ENCODE data around the gene SUPT3H. TPM values are rescaled to one million over a fixed set of nuclear protein-coding genes. Genes with fewer than 3 reads are reported as not detected.
A peak's percentile ranks its signal among the peaks of the same experiment; 100 is the strongest.

The SUPT3H gene
- total and polyA plus RNA-seq, 2 of the 13 experiments (the other 11 are each of a cell fraction or from before 2014, with no cell fraction given), result 11.9 to 36.1 TPM

- no peak for TF ChIP-seq PRDM4 (CRISPR knock-in tag; IDR thresholded peaks at IDR 0.05; ENCODE audit: borderline replicate concordance)
- no peak for TF ChIP-seq PPARG (CRISPR knock-in tag; conservative IDR thresholded peaks at IDR 0.05)
- no peak for TF ChIP-seq MXD3 (CRISPR knock-in tag; IDR thresholded peaks at IDR 0.05)
- TF ChIP-seq ZNF891 (CRISPR knock-in tag; IDR thresholded peaks at IDR 0.05), result no peak
- no peak for TF ChIP-seq ZNF44 (CRISPR knock-in tag; IDR thresholded peaks at IDR 0.05)
- TF ChIP-seq ZNF205 (CRISPR knock-in tag; IDR thresholded peaks at IDR 0.05), result no peak
- TF ChIP-seq ZNF775 (CRISPR knock-in tag; IDR thresholded peaks at IDR 0.05; ENCODE audit: borderline replicate concordance), result no peak
- no peak for TF ChIP-seq ZNF557 (CRISPR knock-in tag; IDR thresholded peaks at IDR 0.05)
- no peak for TF ChIP-seq HNRNPL (IDR thresholded peaks at IDR 0.05; ENCODE audit: low read depth, low read length)
- peak; percentile 25; the same call in 1 of the 2 replicates for TF ChIP-seq RXRB (CRISPR knock-in tag; IDR thresholded peaks at IDR 0.05; ENCODE audit: borderline replicate concordance)
- TF ChIP-seq CENPBD1 (CRISPR knock-in tag; IDR thresholded peaks at IDR 0.05; ENCODE audit: borderline replicate concordance, low read depth), result no peak
- no peak for TF ChIP-seq ZSCAN9 (CRISPR knock-in tag; IDR thresholded peaks at IDR 0.05; ENCODE audit: borderline replicate concordance)
- TF ChIP-seq, protein P1, sequence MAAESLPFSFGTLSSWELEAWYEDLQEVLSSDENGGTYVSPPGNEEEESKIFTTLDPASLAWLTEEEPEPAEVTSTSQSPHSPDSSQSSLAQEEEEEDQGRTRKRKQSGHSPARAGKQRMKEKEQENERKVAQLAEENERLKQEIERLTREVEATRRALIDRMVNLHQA (CRISPR knock-in tag; IDR thresholded peaks at IDR 0.05), result no peak
- TF ChIP-seq ISL2 (CRISPR knock-in tag; IDR thresholded peaks at IDR 0.05), result no peak
- no peak for TF ChIP-seq ZNF282 (IDR thresholded peaks at IDR 0.05; ENCODE audit: partially characterized antibody)
- TF ChIP-seq, protein P2, sequence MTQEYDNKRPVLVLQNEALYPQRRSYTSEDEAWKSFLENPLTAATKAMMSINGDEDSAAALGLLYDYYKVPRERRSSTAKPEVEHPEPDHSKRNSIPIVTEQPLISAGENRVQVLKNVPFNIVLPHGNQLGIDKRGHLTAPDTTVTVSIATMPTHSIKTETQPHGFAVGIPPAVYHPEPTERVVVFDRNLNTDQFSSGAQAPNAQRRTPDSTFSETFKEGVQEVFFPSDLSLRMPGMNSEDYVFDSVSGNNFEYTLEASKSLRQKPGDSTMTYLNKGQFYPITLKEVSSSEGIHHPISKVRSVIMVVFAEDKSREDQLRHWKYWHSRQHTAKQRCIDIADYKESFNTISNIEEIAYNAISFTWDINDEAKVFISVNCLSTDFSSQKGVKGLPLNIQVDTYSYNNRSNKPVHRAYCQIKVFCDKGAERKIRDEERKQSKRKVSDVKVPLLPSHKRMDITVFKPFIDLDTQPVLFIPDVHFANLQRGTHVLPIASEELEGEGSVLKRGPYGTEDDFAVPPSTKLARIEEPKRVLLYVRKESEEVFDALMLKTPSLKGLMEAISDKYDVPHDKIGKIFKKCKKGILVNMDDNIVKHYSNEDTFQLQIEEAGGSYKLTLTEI (CRISPR knock-in tag; conservative IDR thresholded peaks at IDR 0.05), result no peak
- no peak for TF ChIP-seq ZNF232 (CRISPR knock-in tag; IDR thresholded peaks at IDR 0.05; ENCODE audit: borderline replicate concordance)
- TF ChIP-seq, protein P3, sequence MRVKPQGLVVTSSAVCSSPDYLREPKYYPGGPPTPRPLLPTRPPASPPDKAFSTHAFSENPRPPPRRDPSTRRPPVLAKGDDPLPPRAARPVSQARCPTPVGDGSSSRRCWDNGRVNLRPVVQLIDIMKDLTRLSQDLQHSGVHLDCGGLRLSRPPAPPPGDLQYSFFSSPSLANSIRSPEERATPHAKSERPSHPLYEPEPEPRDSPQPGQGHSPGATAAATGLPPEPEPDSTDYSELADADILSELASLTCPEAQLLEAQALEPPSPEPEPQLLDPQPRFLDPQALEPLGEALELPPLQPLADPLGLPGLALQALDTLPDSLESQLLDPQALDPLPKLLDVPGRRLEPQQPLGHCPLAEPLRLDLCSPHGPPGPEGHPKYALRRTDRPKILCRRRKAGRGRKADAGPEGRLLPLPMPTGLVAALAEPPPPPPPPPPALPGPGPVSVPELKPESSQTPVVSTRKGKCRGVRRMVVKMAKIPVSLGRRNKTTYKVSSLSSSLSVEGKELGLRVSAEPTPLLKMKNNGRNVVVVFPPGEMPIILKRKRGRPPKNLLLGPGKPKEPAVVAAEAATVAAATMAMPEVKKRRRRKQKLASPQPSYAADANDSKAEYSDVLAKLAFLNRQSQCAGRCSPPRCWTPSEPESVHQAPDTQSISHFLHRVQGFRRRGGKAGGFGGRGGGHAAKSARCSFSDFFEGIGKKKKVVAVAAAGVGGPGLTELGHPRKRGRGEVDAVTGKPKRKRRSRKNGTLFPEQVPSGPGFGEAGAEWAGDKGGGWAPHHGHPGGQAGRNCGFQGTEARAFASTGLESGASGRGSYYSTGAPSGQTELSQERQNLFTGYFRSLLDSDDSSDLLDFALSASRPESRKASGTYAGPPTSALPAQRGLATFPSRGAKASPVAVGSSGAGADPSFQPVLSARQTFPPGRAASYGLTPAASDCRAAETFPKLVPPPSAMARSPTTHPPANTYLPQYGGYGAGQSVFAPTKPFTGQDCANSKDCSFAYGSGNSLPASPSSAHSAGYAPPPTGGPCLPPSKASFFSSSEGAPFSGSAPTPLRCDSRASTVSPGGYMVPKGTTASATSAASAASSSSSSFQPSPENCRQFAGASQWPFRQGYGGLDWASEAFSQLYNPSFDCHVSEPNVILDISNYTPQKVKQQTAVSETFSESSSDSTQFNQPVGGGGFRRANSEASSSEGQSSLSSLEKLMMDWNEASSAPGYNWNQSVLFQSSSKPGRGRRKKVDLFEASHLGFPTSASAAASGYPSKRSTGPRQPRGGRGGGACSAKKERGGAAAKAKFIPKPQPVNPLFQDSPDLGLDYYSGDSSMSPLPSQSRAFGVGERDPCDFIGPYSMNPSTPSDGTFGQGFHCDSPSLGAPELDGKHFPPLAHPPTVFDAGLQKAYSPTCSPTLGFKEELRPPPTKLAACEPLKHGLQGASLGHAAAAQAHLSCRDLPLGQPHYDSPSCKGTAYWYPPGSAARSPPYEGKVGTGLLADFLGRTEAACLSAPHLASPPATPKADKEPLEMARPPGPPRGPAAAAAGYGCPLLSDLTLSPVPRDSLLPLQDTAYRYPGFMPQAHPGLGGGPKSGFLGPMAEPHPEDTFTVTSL (CRISPR knock-in tag; IDR thresholded peaks at IDR 0.05; ENCODE audit: borderline replicate concordance), result peak; percentile 77; the same call in 1 of the 2 replicates
- TF ChIP-seq ZC3H4 (CRISPR knock-in tag; IDR thresholded peaks at IDR 0.05; ENCODE audit: borderline replicate concordance), result no peak
- TF ChIP-seq ZSCAN30 (CRISPR knock-in tag; IDR thresholded peaks at IDR 0.05), result no peak
Measured at GRCh38 chr6:44951253-44951747, 426.4 kb downstream of the SUPT3H start (continued).

Data from HepG2 (cell line).